ENCODE data around the gene HEXB. TPM values are rescaled to one million over a fixed set of nuclear protein-coding genes. Genes with fewer than 3 reads are reported as not detected.

HEXB gene
- total and polyA plus RNA-seq, 2 of the 8 experiments (the other 6 are each of a cell fraction or from before 2014, with no cell fraction given) = 39.7 to 69.2 TPM

GRCh38 chr5:74766849-74767578, 82.0 kb downstream of the HEXB start, which contains the start of the genes GFM2 and NSA2 (continued):
- TF ChIP-seq EZH2 (IDR thresholded peaks at IDR 0.05; ENCODE audit: low read depth, low read length, severe bottlenecking) (no peak), POLR2A (IDR thresholded peaks at IDR 0.05; ENCODE audit: control extremely low read depth in 1 of 2, low read depth in 2 of 2, low read length in 2 of 2) (peak in 1 of 2 experiments; percentile 69; a peak in 1 of 3 replicates), SIX5 (IDR thresholded peaks at IDR 0.05; ENCODE audit: low read depth, low read length) (peak; percentile 34; the same call in 1 of the 2 replicates), SAP30 (IDR thresholded peaks at IDR 0.05; ENCODE audit: insufficient read depth, insufficient replicate concordance, low read length) (peak; percentile 92), RBBP5 (IDR thresholded peaks at IDR 0.05; ENCODE audit: borderline replicate concordance, low read depth, low read length) (no peak; the same call in 1 of the 2 replicates), NRF1 (IDR thresholded peaks at IDR 0.05; ENCODE audit: low read depth, low read length) (no peak), POU5F1 (IDR thresholded peaks at IDR 0.05; ENCODE audit: low read depth, low read length) (no peak), SIN3A (conservative IDR thresholded peaks at IDR 0.05 in 1 of 2, IDR thresholded peaks at IDR 0.05 in 1 of 2; ENCODE audit: low read depth in 1 of 2, low read length in 2 of 2) (peak; percentile 92 to 99; a peak in 3 of 4 replicates), ASH2L (IDR thresholded peaks at IDR 0.05; ENCODE audit: low read length) (peak; percentile 97), CTBP2 (IDR thresholded peaks at IDR 0.05; ENCODE audit: borderline replicate concordance, insufficient read depth, insufficient read length, low read length) (no peak), KDM1A (IDR thresholded peaks at IDR 0.05; ENCODE audit: borderline replicate concordance, low read length) (no peak), SUZ12 (IDR thresholded peaks at IDR 0.05; ENCODE audit: low read length) (no peak), USF2 (IDR thresholded peaks at IDR 0.05; ENCODE audit: low read length) (peak; percentile 29; the same call in 1 of the 2 replicates), KDM4A (IDR thresholded peaks at IDR 0.05; ENCODE audit: low read depth, low read length, severe bottlenecking) (no peak), YY1 (IDR thresholded peaks at IDR 0.05; ENCODE audit: low read depth, low read length) (0 out of 2 replicates have a peak, but pooled peaks have one; percentile 45), TAF7 (optimal IDR thresholded peaks at IDR 0.05; ENCODE audit: borderline replicate concordance, low read depth, low read length) (peak; percentile 68), MAFK (IDR thresholded peaks at IDR 0.05; ENCODE audit: low read depth, low read length) (no peak), PHF8 (conservative IDR thresholded peaks at IDR 0.05; ENCODE audit: low read depth, low read length) (peak; percentile 79), CHD1 (IDR thresholded peaks at IDR 0.05; ENCODE audit: low read depth, low read length) (no peak), MAX (IDR thresholded peaks at IDR 0.05) (peak; percentile 73; the same call in 1 of the 2 replicates), JUND (IDR thresholded peaks at IDR 0.05; ENCODE audit: low read length) (peak; percentile 41; the same call in 1 of the 2 replicates)
